ENCODE data around the gene WLS.

Gene WLS

GRCh38 chr1:68228851-68229250 lies 3.5 kb downstream of the WLS start:
- no peak for DNase-seq

- no peak for DNase-seq
Observed at GRCh38 chr1:68227598-68227997, 4.7 kb downstream of the WLS start.

- DNase-seq = no peak
Observed at GRCh38 chr1:68225781-68226180, 6.5 kb downstream of the WLS start.

- no peak for DNase-seq
Observed at GRCh38 chr1:68223687-68224086, 8.6 kb downstream of the WLS start.

- DNase-seq = no peak
Observed at GRCh38 chr1:68221980-68222373, 10.3 kb downstream of the WLS start.

GRCh38 chr1:68221001-68221979 lies 11.0 kb downstream of the WLS start:
- DNase-seq = no peak

GRCh38 chr1:68220420-68220819 lies 11.9 kb downstream of the WLS start:
- DNase-seq = no peak

- DNase-seq = peak in 3 of 58 donors; percentile 16 to 23 (median 22)
Observed at GRCh38 chr1:68218490-68218889, 13.8 kb downstream of the WLS start.

GRCh38 chr1:68217618-68218017 lies 14.7 kb downstream of the WLS start:
- DNase-seq = no peak

- peak in 16 of 58 donors; percentile 11 to 69 (median 26) for DNase-seq
Observed at GRCh38 chr1:68217060-68217554, 15.2 kb downstream of the WLS start.

- no peak for DNase-seq
Observed at GRCh38 chr1:68216089-68216772, 16.1 kb downstream of the WLS start.

GRCh38 chr1:68213843-68214242 lies 18.5 kb downstream of the WLS start:
- DNase-seq = peak in 4 of 58 donors; percentile 4 to 21 (median 8)

- DNase-seq = no peak
Observed at GRCh38 chr1:68211761-68212380, 20.5 kb downstream of the WLS start.

- no peak for DNase-seq
Observed at GRCh38 chr1:68210829-68211228, 21.5 kb downstream of the WLS start.

- DNase-seq = no peak
Observed at GRCh38 chr1:68210027-68210426, 22.3 kb downstream of the WLS start.

- no peak for DNase-seq
Observed at GRCh38 chr1:68206848-68207689, 25.3 kb downstream of the WLS start.

GRCh38 chr1:68205794-68206358 lies 26.4 kb downstream of the WLS start:
- DNase-seq = no peak

- no peak for DNase-seq
Observed at GRCh38 chr1:68204977-68205630, 27.2 kb downstream of the WLS start.

GRCh38 chr1:68202239-68202832 lies 30.0 kb downstream of the WLS start:
- no peak for DNase-seq

All from anterior cingulate cortex (tissue), 58 donors.